Measurements from ENCODE around the gene CERS6.
"Not testable (repeated sequence)": the region's sequence is repeated elsewhere in the genome, so short reads cannot be mapped to it uniquely, and the experiment has no call there.

The CERS6 gene

DNA sequence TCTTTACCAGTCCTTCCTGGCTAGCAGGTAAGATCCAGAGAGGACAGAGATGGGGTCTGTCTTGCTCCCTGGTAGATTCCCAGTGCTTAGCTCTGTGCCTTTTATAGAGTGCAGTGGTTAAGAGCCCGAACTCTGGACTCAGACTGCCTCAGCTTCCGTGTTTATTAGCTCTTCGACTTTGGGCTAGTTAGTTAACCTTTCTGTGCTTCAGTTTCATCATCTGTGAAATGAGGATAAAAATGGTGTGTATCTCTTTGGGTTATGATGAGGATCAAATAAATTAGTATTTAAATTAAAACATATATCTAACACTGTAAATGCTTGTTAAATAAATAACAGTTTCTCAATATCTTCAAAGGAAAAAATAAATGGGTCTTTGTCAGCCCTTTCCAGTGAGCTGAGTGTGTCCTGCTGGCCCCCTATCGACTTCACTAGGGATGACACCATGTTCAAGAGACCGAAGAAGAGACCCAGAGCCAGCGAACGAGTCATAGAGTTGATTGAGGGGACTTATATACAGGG, 38.2 kb downstream of the CERS6 start:
- H3K4me3 ChIP-seq (ENCODE audit: low read depth, low read length), result no peak overlapping the region
- TF ChIP-seq CTCF (IDR thresholded peaks at IDR 0.05; ENCODE audit: low read depth, low read length), result 0 out of 2 replicates have a peak, but pooled peaks have one; percentile 2

- no peak overlapping the region for H3K4me3 ChIP-seq (ENCODE audit: low read depth, low read length)
- no peak for TF ChIP-seq CTCF (IDR thresholded peaks at IDR 0.05; ENCODE audit: low read depth, low read length)
Measured at GRCh38 chr2:168495524-168495923, 39.5 kb downstream of the CERS6 start.

DNA sequence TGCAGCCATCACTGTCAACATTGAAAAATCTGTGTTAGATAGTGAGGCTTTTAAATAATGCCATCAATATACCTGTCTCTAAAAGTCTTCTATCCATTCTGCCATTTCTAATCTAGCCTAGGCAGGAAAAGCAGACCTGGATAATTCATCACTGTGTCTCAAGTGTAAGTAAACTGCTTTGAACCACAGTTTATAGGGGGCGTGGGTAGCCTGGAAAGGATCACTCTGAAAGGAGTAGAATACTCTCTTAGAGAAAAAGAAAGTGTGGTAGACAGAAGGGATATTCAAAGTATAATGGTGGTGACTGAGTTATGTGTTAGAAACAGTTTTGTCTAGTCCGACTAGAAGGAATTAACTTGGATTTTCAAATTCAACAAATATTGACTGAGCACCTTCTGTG, 40.8 kb downstream of the CERS6 start:
- no peak for TF ChIP-seq CTCF (IDR thresholded peaks at IDR 0.05; ENCODE audit: low read depth, low read length)

DNA sequence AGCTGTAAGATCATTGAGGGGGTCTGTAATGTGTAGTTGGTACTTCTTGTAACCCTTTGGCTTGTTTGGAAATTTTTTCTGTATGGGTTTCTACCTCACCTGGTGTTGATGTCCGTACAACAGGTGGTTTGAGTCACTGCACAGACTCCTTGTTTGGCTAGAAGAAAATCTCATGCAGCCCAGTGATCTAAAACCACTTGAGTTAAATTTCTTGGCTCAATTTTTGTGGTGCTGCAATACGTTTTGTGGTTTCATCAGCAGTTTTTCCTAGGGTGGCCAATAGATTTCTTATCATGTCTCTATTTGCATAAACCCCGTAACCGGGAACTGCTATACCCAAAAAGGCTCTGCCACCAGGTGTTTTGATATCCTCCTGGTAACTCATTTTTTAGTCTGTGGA, 43.4 kb downstream of the CERS6 start:
- TF ChIP-seq CTCF (IDR thresholded peaks at IDR 0.05; ENCODE audit: low read depth, low read length), result no peak
- H3K4me3 ChIP-seq (ENCODE audit: low read depth, low read length), result no peak overlapping the region

More for the DNA sequence above, 40.8 kb downstream of the CERS6 start:
- no peak overlapping the region for H3K4me3 ChIP-seq (ENCODE audit: low read depth, low read length)

GRCh38 chr2:168500516-168500915, 44.4 kb downstream of the CERS6 start:
- TF ChIP-seq CTCF (IDR thresholded peaks at IDR 0.05; ENCODE audit: low read depth, low read length), result no peak
- H3K4me3 ChIP-seq (ENCODE audit: low read depth, low read length), result no peak overlapping the region

GRCh38 chr2:168501466-168502065, 45.5 kb downstream of the CERS6 start:
- no peak for TF ChIP-seq CTCF (IDR thresholded peaks at IDR 0.05; ENCODE audit: low read depth, low read length)
- no peak overlapping the region for H3K4me3 ChIP-seq (ENCODE audit: low read depth, low read length)

DNA sequence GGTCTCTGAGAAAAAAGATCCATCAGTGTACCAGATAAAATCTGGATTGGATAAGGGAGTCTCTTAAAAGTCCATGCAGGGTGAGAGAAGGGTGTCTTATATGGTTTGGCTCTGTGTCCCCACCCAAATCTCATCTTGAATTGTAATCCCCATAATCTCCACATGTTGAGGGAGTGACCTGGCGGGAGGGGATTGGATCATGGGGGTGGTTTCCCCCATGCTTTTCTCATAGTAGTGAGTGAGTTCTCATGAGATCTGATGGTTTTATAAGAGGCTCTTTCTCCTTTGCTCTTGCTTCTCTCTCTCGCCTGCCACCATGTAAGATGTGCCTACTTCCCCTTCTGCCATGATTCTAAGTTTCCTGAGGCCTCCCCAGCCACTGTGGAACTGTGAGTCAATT, 46.8 kb downstream of the CERS6 start:
- not testable (repeated sequence) for H3K4me3 ChIP-seq (ENCODE audit: low read depth, low read length)

- H3K4me3 ChIP-seq (ENCODE audit: low read depth, low read length), result no peak overlapping the region
- no peak for TF ChIP-seq CTCF (IDR thresholded peaks at IDR 0.05; ENCODE audit: low read depth, low read length)
Measured at GRCh38 chr2:168503901-168504300, 47.8 kb downstream of the CERS6 start.

All from WI38 (cell line).